OCI-LY7 (cell line): ENCODE data around the gene ADGRD2. TPM values are rescaled to one million over a fixed set of nuclear protein-coding genes. Genes with fewer than 3 reads are reported as not detected.

ENCODE experiments used
- BruUV-seq: library from RNA; stranded (reverse); fragments of 400-500 nt; replicated peaks from 2 replicates; lab custom pipeline; 2021; lab: Mats Ljungman, UMichigan
- CTCF ChIA-PET: fragments of 300-600 bp; sonication (Branson Sonifier 250); formaldehyde crosslinking; loops from one replicate; lab custom pipeline; 2022; ENCODE audit warnings: antibody characterized with exemption; ENCODE audit not compliant: unreplicated experiment; lab: Charles Lee
- POLR2A ChIA-PET: fragments of 300-600 bp; sonication (Branson Sonifier 250); formaldehyde crosslinking; loops from one replicate; lab custom pipeline; 2022; ENCODE audit warnings: antibody characterized with exemption; lab: Charles Lee
- DNase-seq: peaks from one replicate; pipeline ENCODE4 v3.0.0-alpha.2; 2015; ENCODE audit warnings: low spot score
- H2AFZ ChIP-seq: fragments of 200-600 bp; sonication (generic), shearing (Covaris generic); 2 replicates; pipeline ENCODE4 v1.6.1; 2014; ENCODE audit warnings: mild to moderate bottlenecking, antibody characterized with exemption, low read length, moderate library complexity
- H3K27ac ChIP-seq: fragments of 200-600 bp; sonication (generic); 2 replicates; pipeline ENCODE4 v1.5.1; 2014; ENCODE audit warnings: mixed run types, low read depth, mild to moderate bottlenecking, moderate library complexity, low read length, inconsistent platforms; ENCODE audit not compliant: poor library complexity, severe bottlenecking
- H3K36me3 ChIP-seq: fragments of 200-600 bp; sonication (generic); 2 replicates; pipeline ENCODE4 v1.6.1; 2014; ENCODE audit warnings: mild to moderate bottlenecking, antibody characterized with exemption, low read length, moderate library complexity, mixed read lengths; ENCODE audit not compliant: insufficient read depth
- H3K4me1 ChIP-seq: fragments of 200-600 bp; sonication (generic); 2 replicates; pipeline ENCODE4 v1.5.1; 2014; ENCODE audit warnings: mild to moderate bottlenecking, low read length; ENCODE audit not compliant: insufficient read depth, poor library complexity, severe bottlenecking
- H3K4me2 ChIP-seq: fragments of 200-600 bp; sonication (generic); 2 replicates; pipeline ENCODE4 v1.6.1; 2014; ENCODE audit warnings: mild to moderate bottlenecking, low read length
- H3K4me3 ChIP-seq: fragments of 200-600 bp; sonication (generic); 2 replicates; pipeline ENCODE4 v1.5.1; 2014; ENCODE audit warnings: mild to moderate bottlenecking, low read depth, low read length; ENCODE audit not compliant: poor library complexity, severe bottlenecking
- H3K79me2 ChIP-seq: fragments of 200-600 bp; sonication (generic); 2 replicates; pipeline ENCODE4 v1.6.1; 2016; ENCODE audit warnings: low read depth, mild to moderate bottlenecking, low read length, moderate library complexity, mixed read lengths; ENCODE audit not compliant: insufficient read depth
- H3K9me2 ChIP-seq: fragments of 200-600 bp; sonication (generic); 2 replicates; pipeline ENCODE4 v1.6.1; 2016; ENCODE audit warnings: mild to moderate bottlenecking, low read length, mixed read lengths; ENCODE audit not compliant: insufficient read depth
- H3K9me3 ChIP-seq: fragments of 200-600 bp; sonication (generic); 2 replicates; pipeline ENCODE4 v1.6.1; 2014; ENCODE audit warnings: mild to moderate bottlenecking, mixed run types, low read length, mixed read lengths
- H4K20me1 ChIP-seq: fragments of 200-600 bp; sonication (generic); 2 replicates; pipeline ENCODE4 v1.6.1; 2014; ENCODE audit warnings: mild to moderate bottlenecking, antibody characterized with exemption, low read length, moderate library complexity, mixed read lengths; ENCODE audit not compliant: insufficient read depth
- CTCF ChIP-seq: fragments of 200-600 bp; sonication (generic); conservative IDR thresholded peaks from 2 replicates; pipeline ENCODE4 v1.5.1; 2014; ENCODE audit warnings: mild to moderate bottlenecking, antibody characterized with exemption, low read length, moderate library complexity, mixed read lengths
- EZH2phosphoT487 ChIP-seq: fragments of 200-600 bp; sonication (generic); IDR thresholded peaks from 2 replicates; pipeline ENCODE4 v1.6.1; 2018; ENCODE audit warnings: low read depth, borderline replicate concordance, mild to moderate bottlenecking, mixed run types, antibody characterized with exemption, low read length, moderate library complexity, mixed read lengths
- intact Hi-C: fragments of 100-400 bp; cut with micrococcal nuclease; formaldehyde crosslinking; loops from one replicate; pipeline ENCODE4 v1.10.0; 2022; ENCODE audit not compliant: unreplicated experiment
- total RNA-seq, 2 experiments: library from RNA; depleted of rRNA in 1 of 2; stranded (reverse); fragments of >200 nt in 1 of 2; shearing (Covaris generic) in 1 of 2; gene quantifications; 2 replicates each; pipeline ENCODE4 v1.2.3, GENCODE V29; 2014 to 2022

ADGRD2 gene
- total RNA-seq, 2 experiments from 2014 or later, result not detected

- H3K9me3 ChIP-seq, result no peaks in the 10 kb centered on the region
- no peaks in the 10 kb centered on the region for H3K79me2 ChIP-seq
- H3K4me3 ChIP-seq, result no peak overlapping the region
- POLR2A ChIA-PET, result no interaction called here
- no peak for TF ChIP-seq EZH2phosphoT487
- no peak for TF ChIP-seq CTCF
- BruUV-seq, result no TSS peak
- intact Hi-C loops, result no loop called here
- no peak overlapping the region for H3K4me2 ChIP-seq
- no peaks in the 10 kb centered on the region for H3K36me3 ChIP-seq
- H2AFZ ChIP-seq, result no peak overlapping the region
- no peak overlapping the region for H3K27ac ChIP-seq
- no peak for DNase-seq
- CTCF ChIA-PET, result no interaction called here
- H3K4me1 ChIP-seq, result peaks cover 6% of the 10 kb centered on the region
- H3K9me2 ChIP-seq, result no peaks in the 10 kb centered on the region
- no peaks in the 10 kb centered on the region for H4K20me1 ChIP-seq
These were observed 60.6 kb downstream of the ADGRD2 start for GRCh38 chr9:124510650-124511425.

- no peak overlapping the region for H3K4me2 ChIP-seq
- no peaks in the 10 kb centered on the region for H3K9me3 ChIP-seq
- POLR2A ChIA-PET, result no interaction called here
- H3K27ac ChIP-seq, result no peak overlapping the region
- H3K36me3 ChIP-seq, result no peaks in the 10 kb centered on the region
- H3K79me2 ChIP-seq, result no peaks in the 10 kb centered on the region
- TF ChIP-seq EZH2phosphoT487, result no peak
- no peak for TF ChIP-seq CTCF
- no TSS peak for BruUV-seq
- H3K4me1 ChIP-seq, result peaks cover 6% of the 10 kb centered on the region
- no peak overlapping the region for H3K4me3 ChIP-seq
- CTCF ChIA-PET, result no interaction called here
- H4K20me1 ChIP-seq, result no peaks in the 10 kb centered on the region
- no peaks in the 10 kb centered on the region for H3K9me2 ChIP-seq
- intact Hi-C loops, result no loop called here
- DNase-seq, result no peak
- H2AFZ ChIP-seq, result no peak overlapping the region
These were observed 61.2 kb downstream of the ADGRD2 start for GRCh38 chr9:124511426-124511840.
